Hematopoietic multipotent progenitor cell treated with erythropoietin and hydrocortisone succinate and interleukin-3 and kit ligand, for 4 days (in vitro differentiated cells): ENCODE data around the gene RNF213.

Source experiments
- DNase-seq: peaks from one replicate; pipeline ENCODE4 v3.0.0-alpha.2; 2015

Gene RNF213

DNA sequence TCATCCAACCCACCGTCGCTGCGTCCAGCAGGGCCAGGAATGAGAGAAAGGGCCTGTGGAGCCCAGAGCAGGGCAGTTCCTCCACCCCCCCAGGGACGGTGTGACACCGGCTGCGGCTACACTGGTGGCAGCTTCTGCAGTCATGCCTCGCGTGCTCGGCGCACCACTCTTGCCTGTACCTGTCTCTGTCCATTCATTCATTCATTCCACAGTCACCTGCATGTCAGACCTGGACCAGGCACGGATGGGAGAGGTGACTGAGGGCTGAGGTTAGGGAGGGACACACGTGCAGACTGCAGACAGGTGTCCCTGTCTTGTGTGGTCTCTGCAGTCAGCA, 181.6 kb downstream of the RNF213 start:
- DNase-seq, result no peak

GRCh38 chr17:80442764-80443163, 182.1 kb downstream of the RNF213 start:
- no peak for DNase-seq

- DNase-seq, result no peak
Observed at GRCh38 chr17:80443498-80443897, 182.8 kb downstream of the RNF213 start.

DNA sequence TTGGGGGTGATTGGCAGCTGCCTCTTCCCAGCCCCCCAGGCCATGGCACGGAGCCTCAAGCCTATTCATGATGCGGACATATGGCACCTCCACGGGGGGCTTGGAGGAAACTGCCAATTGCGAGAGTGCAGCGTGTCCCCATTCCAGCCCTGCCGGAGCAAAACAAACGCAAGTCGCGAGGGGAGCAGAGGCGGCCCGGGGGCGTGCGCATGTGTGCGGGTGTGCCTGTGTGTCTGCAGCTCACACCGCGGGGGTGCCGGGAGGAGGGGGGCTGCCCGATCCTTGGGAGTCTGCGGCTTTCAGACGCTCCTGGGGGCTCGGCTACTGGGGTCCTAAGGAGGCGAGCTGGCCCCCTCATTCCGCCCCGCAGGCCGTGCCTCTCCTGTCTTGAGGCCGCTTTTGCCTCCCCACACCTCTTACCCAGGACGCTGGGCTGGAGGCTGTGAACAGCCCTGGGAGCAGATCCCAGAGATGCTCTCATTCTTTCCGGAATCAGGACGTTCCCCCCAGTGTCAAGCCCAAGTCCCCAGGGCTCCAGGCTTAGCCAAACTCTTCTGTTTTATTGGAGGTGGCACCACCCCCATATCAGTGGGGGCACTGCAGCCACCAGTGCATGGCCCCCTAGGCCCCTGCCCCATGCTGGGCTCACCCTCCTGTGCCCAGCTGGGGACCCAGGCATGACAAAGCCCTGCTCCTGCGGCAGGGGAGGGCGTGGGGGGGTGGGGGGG, 183.4 kb downstream of the RNF213 start:
- DNase-seq, result no peak

DNA sequence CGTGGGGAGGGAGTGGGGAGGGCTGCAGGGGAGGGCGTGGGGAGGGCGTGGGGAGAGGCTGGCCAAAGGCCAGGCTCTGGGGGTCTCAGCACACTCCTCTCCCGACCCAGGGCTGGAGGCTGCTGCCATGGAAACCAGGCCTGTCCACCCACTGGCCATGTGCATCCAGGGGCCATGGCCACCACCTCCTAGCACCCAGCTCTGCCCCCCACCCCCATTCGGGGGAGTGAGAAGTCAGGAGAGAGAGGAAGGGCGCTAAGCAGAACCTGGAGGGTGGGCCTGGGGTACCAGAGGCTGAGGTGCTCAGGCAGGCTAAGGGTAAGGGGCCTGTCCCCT, 184.0 kb downstream of the RNF213 start:
- DNase-seq, result no peak

- DNase-seq, result no peak
Observed at GRCh38 chr17:80445007-80445725, 184.5 kb downstream of the RNF213 start.

- no peak for DNase-seq
Observed at GRCh38 chr17:80445726-80446110, 185.1 kb downstream of the RNF213 start.

DNA sequence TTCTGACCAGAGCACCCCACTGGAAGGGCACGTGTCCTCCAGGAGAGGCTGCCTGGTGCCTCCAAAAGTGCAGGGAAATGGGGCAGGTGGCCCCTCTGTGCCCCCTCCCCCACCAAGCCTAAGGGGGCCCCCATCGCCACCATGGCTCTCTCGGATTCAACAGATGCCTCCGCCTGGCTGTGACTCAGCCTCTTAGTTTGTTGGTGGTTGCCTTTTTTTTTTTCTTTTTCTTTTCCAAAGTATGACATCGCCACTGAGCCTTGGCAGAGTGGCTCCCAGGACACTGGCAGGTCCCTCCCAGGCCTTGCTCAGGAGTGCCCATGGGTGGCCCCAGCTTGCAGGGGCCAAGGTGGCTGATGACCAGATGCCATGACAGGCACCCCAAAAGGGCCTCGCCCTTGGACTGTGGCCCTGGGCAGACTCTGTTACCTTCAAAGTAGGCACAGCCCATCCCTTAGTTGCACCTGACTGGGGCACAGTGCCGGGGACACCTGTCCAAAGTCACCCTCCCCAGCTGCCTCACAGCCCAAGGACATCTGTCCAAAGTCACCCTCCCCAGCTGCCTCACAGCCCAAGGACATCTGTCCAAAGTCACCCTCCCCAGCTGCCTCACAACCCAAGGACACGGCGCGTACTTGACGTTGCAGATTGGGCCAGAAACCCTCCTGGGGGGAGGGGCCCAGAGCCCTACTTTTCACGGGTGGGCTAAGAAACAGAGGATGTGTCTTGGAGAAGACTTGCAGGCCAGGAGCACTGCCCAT, 186.2 kb downstream of the RNF213 start:
- no peak for DNase-seq

DNA sequence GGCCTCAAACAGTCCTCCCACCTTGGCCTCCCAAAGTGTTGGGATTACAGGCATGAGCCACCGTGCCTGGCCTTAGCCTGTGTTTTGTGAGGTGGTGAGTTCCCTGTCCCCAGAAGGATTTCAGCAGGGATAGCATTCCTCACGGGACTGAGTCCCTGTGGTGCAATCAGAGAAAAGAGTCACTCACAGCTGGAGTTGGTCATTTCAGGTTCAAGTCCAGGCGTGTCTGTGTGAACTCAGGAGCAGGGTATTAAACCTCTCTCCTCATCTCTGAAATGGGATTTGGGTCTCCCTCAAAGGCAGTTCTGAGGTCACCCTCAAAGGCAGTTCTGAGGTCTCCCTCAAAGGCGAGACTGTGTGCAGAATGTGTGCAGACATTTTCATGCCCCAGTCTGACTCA, 187.1 kb downstream of the RNF213 start:
- no peak for DNase-seq
